H1 (cell line): ENCODE results near the gene ANKRD2. TPM values are rescaled to one million over a fixed set of nuclear protein-coding genes. Genes with fewer than 3 reads are reported as not detected.

ENCODE experiments used
- CTCF ChIA-PET: fragments of 300-600 bp; sonication (Branson Sonifier 250); formaldehyde crosslinking; loops from one replicate; lab custom pipeline; 2021; ENCODE audit not compliant: partially characterized antibody; lab: Charles Lee
- POLR2A ChIA-PET: fragments of 300-600 bp; sonication (Branson Sonifier 250); formaldehyde crosslinking; loops from one replicate; lab custom pipeline; 2021; ENCODE audit warnings: inconsistent platforms; ENCODE audit not compliant: partially characterized antibody; lab: Charles Lee
- DNase-seq, 2 experiments: peaks; one replicate each; pipeline versions ENCODE4 v3.0.0 to v3.0.0-alpha.2; 2010 to 2022; ENCODE audit warnings: low spot score in 2 of 2, low read depth in 1 of 2, mixed read lengths in 1 of 2
- FAIRE-seq: peaks from 2 replicates; lab custom pipeline; 2011; peaks lifted over from hg19 to GRCh38; lab: Jason Lieb, UNC
- H2AFZ ChIP-seq: 2 replicates; pipeline ENCODE4 v1.8.1; 2012; ENCODE audit warnings: low read length, inconsistent platforms
- H2AK5ac ChIP-seq: 2 replicates; pipeline ENCODE4 v1.6.1; 2013; ENCODE audit warnings: low read depth, low read length
- H2BK120ac ChIP-seq: replicated peaks from 2 replicates; pipeline ENCODE3; 2013; ENCODE audit warnings: low read depth, low read length, inconsistent platforms
- H2BK12ac ChIP-seq: 2 replicates; pipeline ENCODE4 v1.6.1; 2013; ENCODE audit warnings: low read depth, low read length
- H2BK15ac ChIP-seq: 2 replicates; pipeline ENCODE4 v1.6.1; 2013; ENCODE audit warnings: low read length
- H2BK20ac ChIP-seq: 2 replicates; pipeline ENCODE4 v1.6.1; 2013; ENCODE audit warnings: low read length
- H2BK5ac ChIP-seq: 2 replicates; pipeline ENCODE4 v1.6.1; 2013; ENCODE audit warnings: low read depth, low read length
- H3K14ac ChIP-seq: 2 replicates; pipeline ENCODE4 v1.6.1; 2013; ENCODE audit warnings: inconsistent platforms; ENCODE audit not compliant: insufficient read length
- H3K18ac ChIP-seq: 2 replicates; pipeline ENCODE4 v1.6.1; 2013; ENCODE audit warnings: low read length; ENCODE audit errors: extremely low read depth
- H3K23ac ChIP-seq: 2 replicates; pipeline ENCODE4 v1.6.1; 2013; ENCODE audit warnings: inconsistent platforms; ENCODE audit not compliant: insufficient read length
- H3K23me2 ChIP-seq: 2 replicates; pipeline ENCODE4 v1.6.1; 2013; ENCODE audit warnings: low read depth, low read length
- H3K27ac ChIP-seq: 2 replicates; pipeline ENCODE4 v1.6.1; 2011; ENCODE audit warnings: low read depth, low read length, inconsistent platforms
- H3K27me3 ChIP-seq, 4 experiments: replicated peaks in 1 of 4; 1 replicate in 1 of 4; 2 replicates in 3 of 4; pipeline versions ENCODE4 v1.6.1 to v1.8.1; 2011 to 2013; ENCODE audit warnings: low read length in 3 of 4, mild to moderate bottlenecking in 3 of 4, inconsistent platforms in 2 of 4, mixed read lengths in 2 of 4, moderate library complexity in 1 of 4; ENCODE audit not compliant: control insufficient read depth in 3 of 4, insufficient read depth in 3 of 4; ENCODE audit errors: extremely low read depth in 1 of 4
- H3K36me3 ChIP-seq, 4 experiments: 2 replicates each; pipeline versions ENCODE4 v1.6.1 to v1.8.1; 2011 to 2013; ENCODE audit warnings: mild to moderate bottlenecking in 4 of 4, low read length in 3 of 4, moderate library complexity in 2 of 4, control low read depth in 1 of 4, inconsistent platforms in 1 of 4; ENCODE audit not compliant: insufficient read depth in 4 of 4, control insufficient read depth in 2 of 4
- H3K4ac ChIP-seq: replicated peaks from 2 replicates; pipeline ENCODE3; 2013; ENCODE audit warnings: low read length, low read depth, mixed read lengths, inconsistent platforms; ENCODE audit not compliant: insufficient read length
- H3K4me1 ChIP-seq, 4 experiments: replicated peaks in 1 of 4; 1 replicate in 1 of 4; 2 replicates in 3 of 4; pipeline versions ENCODE4 v1.6.1 to v1.8.1; 2011 to 2013; ENCODE audit warnings: low read length in 3 of 4, inconsistent platforms in 2 of 4, mixed read lengths in 1 of 4; ENCODE audit not compliant: insufficient read depth in 4 of 4, control insufficient read depth in 3 of 4
- H3K4me2 ChIP-seq, 2 experiments: 2 replicates each; pipeline versions ENCODE4 v1.6.1 to v1.8.1; 2011 to 2013; ENCODE audit warnings: low read depth in 2 of 2, low read length in 2 of 2, control low read depth in 1 of 2, inconsistent platforms in 1 of 2, mild to moderate bottlenecking in 1 of 2; ENCODE audit not compliant: insufficient read depth in 1 of 2
- H3K4me3 ChIP-seq, 4 experiments: fragments of 200-600, 300-600 bp in 1 of 4; sonication (generic), shearing (Covaris generic), sonication (Bioruptor Twin) in 1 of 4; 2 replicates each; pipeline versions ENCODE4 v1.5.1 to v1.8.1; 2011 to 2016; ENCODE audit warnings: low read length in 4 of 4, low read depth in 3 of 4, control low read depth in 2 of 4, inconsistent platforms in 2 of 4, mild to moderate bottlenecking in 2 of 4, mixed read lengths in 1 of 4, moderate library complexity in 1 of 4; ENCODE audit not compliant: insufficient read depth in 2 of 4; ENCODE audit errors: extremely low read depth in 1 of 4
- H3K56ac ChIP-seq: replicated peaks from 2 replicates; pipeline ENCODE3; 2013; ENCODE audit warnings: low read depth, mild to moderate bottlenecking, mixed read lengths, low read length, inconsistent platforms; ENCODE audit not compliant: insufficient read length
- H3K79me1 ChIP-seq: 2 replicates; pipeline ENCODE4 v1.6.1; 2013; ENCODE audit warnings: low read depth, low read length, control low read depth
- H3K79me2 ChIP-seq, 2 experiments: 2 replicates each; pipeline versions ENCODE4 v1.6.1 to v1.8.1; 2012 to 2013; ENCODE audit warnings: low read length in 2 of 2, mild to moderate bottlenecking in 2 of 2, inconsistent platforms in 1 of 2; ENCODE audit not compliant: insufficient read depth in 2 of 2, control insufficient read depth in 1 of 2
- H3K9ac ChIP-seq, 4 experiments: replicated peaks in 1 of 4; 1 replicate in 1 of 4; 2 replicates in 3 of 4; pipeline versions ENCODE4 v1.6.1 to v1.8.1; 2011 to 2013; ENCODE audit warnings: low read depth in 3 of 4, low read length in 3 of 4, control low read depth in 2 of 4, mild to moderate bottlenecking in 2 of 4, moderate library complexity in 2 of 4, inconsistent platforms in 1 of 4; ENCODE audit errors: extremely low read depth in 1 of 4
- H3K9me3 ChIP-seq, 2 experiments: 2 replicates each; pipeline versions ENCODE4 v1.6.1 to v1.8.1; 2012 to 2013; ENCODE audit warnings: mild to moderate bottlenecking in 2 of 2, moderate library complexity in 2 of 2, control low read depth in 1 of 2, inconsistent platforms in 1 of 2, low read depth in 1 of 2, low read length in 1 of 2, mixed read lengths in 1 of 2; ENCODE audit not compliant: insufficient read depth in 2 of 2
- H4K20me1 ChIP-seq, 2 experiments: replicated peaks in 1 of 2; 2 replicates each; pipeline versions ENCODE3 to v1.8.1; 2011 to 2013; ENCODE audit warnings: inconsistent platforms in 2 of 2, low read length in 2 of 2, mild to moderate bottlenecking in 1 of 2; ENCODE audit not compliant: insufficient read depth in 2 of 2, control insufficient read depth in 1 of 2
- H4K5ac ChIP-seq: 2 replicates; pipeline ENCODE4 v1.6.1; 2013; ENCODE audit warnings: low read length, low read depth, mixed read lengths, inconsistent platforms; ENCODE audit not compliant: insufficient read length
- H4K8ac ChIP-seq: 2 replicates; pipeline ENCODE4 v1.8.0; 2013; ENCODE audit warnings: mild to moderate bottlenecking, moderate library complexity, low read length, inconsistent platforms; ENCODE audit not compliant: insufficient read depth; ENCODE audit errors: extremely low read depth
- H4K91ac ChIP-seq: replicated peaks from 2 replicates; pipeline ENCODE3; 2013; ENCODE audit warnings: low read length, mixed read lengths, inconsistent platforms; ENCODE audit not compliant: insufficient read length
- GABPA ChIP-seq: IDR thresholded peaks from 2 replicates; pipeline ENCODE4 v1.6.1; 2011; ENCODE audit warnings: mild to moderate bottlenecking, low read length, moderate library complexity, borderline replicate concordance; ENCODE audit not compliant: insufficient read depth
- JUN ChIP-seq: IDR thresholded peaks from 2 replicates; pipeline ENCODE4 v1.6.1; 2011; ENCODE audit warnings: low read depth, mild to moderate bottlenecking, improper control_type of control experiment, low read length
- KDM4A ChIP-seq: IDR thresholded peaks from one replicate; pipeline ENCODE4 v1.7.1; 2012; ENCODE audit warnings: low read depth, mild to moderate bottlenecking, moderate library complexity, low read length, inconsistent platforms; ENCODE audit not compliant: severe bottlenecking
- RFX5 ChIP-seq: IDR thresholded peaks from 2 replicates; pipeline ENCODE4 v1.6.1; 2011; ENCODE audit warnings: low read depth, low read length, improper control_type of control experiment, borderline replicate concordance
- polyA plus RNA-seq, 7 experiments: library from polyadenylated mRNA; depleted of rRNA in 3 of 7; stranded (reverse) in 5 of 7; unstranded in 2 of 7; fragments of >200 nt in 5 of 7; fragments of 200-250 nt in 2 of 7; gene quantifications; 1 replicate in 5 of 7; 2 replicates in 1 of 7; 4 replicates in 1 of 7; pipeline versions ENCODE4 v1.2.1 to v1.2.3, GENCODE V29; 2011 to 2013; ENCODE audit warnings: missing spikeins in 2 of 7, mixed read lengths in 2 of 7
- total RNA-seq: library from RNA; stranded (reverse); fragmentation: NEBNext Ultra II Directional; extraction: Animal tissue kit (Norgen Biotek cat#: 25700); gene quantifications from 2 replicates; pipeline ENCODE4 v1.2.1, GENCODE V29; 2021

The ANKRD2 gene
- total and polyA plus RNA-seq, 2 of the 8 experiments (the other 6 are each of a cell fraction or from before 2014, with no cell fraction given), result not detected

DNA sequence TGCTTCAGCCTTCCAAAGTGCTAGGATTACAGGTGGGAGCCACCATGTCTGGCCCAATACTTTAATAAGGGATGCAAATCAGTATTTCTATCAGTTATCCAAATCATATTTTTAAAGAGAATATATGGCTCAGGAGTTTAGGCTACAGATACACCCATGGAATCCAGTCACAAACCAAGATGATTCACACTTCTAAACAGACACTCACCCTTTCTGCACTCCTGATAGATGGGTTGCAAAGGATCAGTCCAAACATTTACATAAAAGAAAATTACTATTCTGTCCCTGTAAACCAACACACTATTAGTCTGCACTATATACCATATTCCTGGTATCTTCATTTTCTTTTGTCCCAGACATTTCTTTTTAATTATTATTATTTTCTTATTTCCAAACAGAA lies 58.5 kb downstream of the ANKRD2 start:
- Histone ChIP-seq H2BK120ac (no peak overlapping the region), H3K79me1 (no peaks in the 10 kb centered on the region), H3K79me2 (peaks cover 0 to 11% of the 10 kb centered on the region in 2 experiments; a peak in 2 of 4 replicates), H4K5ac (no peak overlapping the region), H4K20me1 (no peaks in the 10 kb centered on the region), H3K56ac (no peak overlapping the region), H3K4me2 (no peak overlapping the region; a peak in 1 of 4 replicates), H4K91ac (no peak overlapping the region), H3K4me3 (no peak overlapping the region), H2AFZ (no peak overlapping the region), H3K14ac (no peak overlapping the region), H4K8ac (no peak overlapping the region), H3K23me2 (no peaks in the 10 kb centered on the region; the same call in 1 of the 2 replicates), H3K4me1 (peaks cover 0 to 4% (median 1%) of the 10 kb centered on the region in 4 experiments; a peak in 2 of 7 replicates), H3K36me3 (no peaks in the 10 kb centered on the region), H3K4ac (no peak overlapping the region), H2BK12ac (no peak overlapping the region), H2BK20ac (no peak overlapping the region), H2AK5ac (no peak overlapping the region), H2BK15ac (no peak overlapping the region), H3K27me3 (no peaks in the 10 kb centered on the region), H3K9ac (no peak overlapping the region), H2BK5ac (no peak overlapping the region), H3K18ac (no peak overlapping the region), H3K9me3 (no peaks in the 10 kb centered on the region), H3K23ac (no peak overlapping the region), H3K27ac (no peak overlapping the region)
- FAIRE-seq (no peak), DNase-seq (no peak)
- ChIA-PET CTCF (interaction anchor here (0.9 kb wide), 1 partner anchor 46 kb away, joined by 3 read pairs; no protein-coding TSS in a partner anchor), POLR2A (interaction anchor here (0.7 to 1.0 kb wide), 2 partner anchors 28 to 1920 kb away, joined by 3 read pairs; no protein-coding TSS in a partner anchor)
- TF ChIP-seq RFX5, result no peak
- no peak for TF ChIP-seq KDM4A
- no peak for TF ChIP-seq JUN
- TF ChIP-seq GABPA, result no peak
